ENCODE results near the gene YPEL4.

DNA sequence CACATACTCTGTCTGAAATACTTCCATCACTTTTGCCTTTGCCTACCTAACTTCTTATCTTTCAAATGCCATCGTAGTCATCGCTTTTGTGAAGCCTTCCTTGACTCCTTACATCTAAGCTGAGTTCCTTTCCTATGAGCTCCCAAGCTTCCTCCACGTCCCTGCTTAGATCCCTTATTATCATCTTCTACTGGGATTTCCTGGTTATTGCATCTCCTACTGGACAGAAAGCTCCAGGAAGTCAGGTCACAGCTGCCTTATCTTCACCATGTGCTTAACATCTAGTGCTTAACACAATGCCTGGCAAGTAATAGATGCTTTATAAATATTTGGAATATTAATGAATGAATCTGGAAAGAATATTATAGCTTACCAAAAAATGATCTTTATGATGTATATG, 5.9 kb downstream of the YPEL4 start:
- TF ChIP-seq, protein P1, sequence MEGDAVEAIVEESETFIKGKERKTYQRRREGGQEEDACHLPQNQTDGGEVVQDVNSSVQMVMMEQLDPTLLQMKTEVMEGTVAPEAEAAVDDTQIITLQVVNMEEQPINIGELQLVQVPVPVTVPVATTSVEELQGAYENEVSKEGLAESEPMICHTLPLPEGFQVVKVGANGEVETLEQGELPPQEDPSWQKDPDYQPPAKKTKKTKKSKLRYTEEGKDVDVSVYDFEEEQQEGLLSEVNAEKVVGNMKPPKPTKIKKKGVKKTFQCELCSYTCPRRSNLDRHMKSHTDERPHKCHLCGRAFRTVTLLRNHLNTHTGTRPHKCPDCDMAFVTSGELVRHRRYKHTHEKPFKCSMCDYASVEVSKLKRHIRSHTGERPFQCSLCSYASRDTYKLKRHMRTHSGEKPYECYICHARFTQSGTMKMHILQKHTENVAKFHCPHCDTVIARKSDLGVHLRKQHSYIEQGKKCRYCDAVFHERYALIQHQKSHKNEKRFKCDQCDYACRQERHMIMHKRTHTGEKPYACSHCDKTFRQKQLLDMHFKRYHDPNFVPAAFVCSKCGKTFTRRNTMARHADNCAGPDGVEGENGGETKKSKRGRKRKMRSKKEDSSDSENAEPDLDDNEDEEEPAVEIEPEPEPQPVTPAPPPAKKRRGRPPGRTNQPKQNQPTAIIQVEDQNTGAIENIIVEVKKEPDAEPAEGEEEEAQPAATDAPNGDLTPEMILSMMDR (IDR thresholded peaks at IDR 0.05) = no peak
- TF ChIP-seq ZFX (IDR thresholded peaks at IDR 0.05; ENCODE audit: borderline replicate concordance) = no peak

Data from 22Rv1 (cell line).